Measurements from ENCODE around the gene DRAXIN. TPM values are rescaled to one million over a fixed set of nuclear protein-coding genes. Genes with fewer than 3 reads are reported as not detected.

The DRAXIN gene
- polyA plus RNA-seq, 1 of the 3 experiments (the other 2 are of a cell fraction): 0.97 TPM

- CTCF ChIA-PET: interaction anchor here (1.8 to 8.8 kb wide), 3 partner anchors 17 to 53 kb away, joined by 5 to 90 read pairs (median 13); partner anchors contain the start of gene FBXO6
- 78% methylated on average over 9 of the region's 11 CpGs for WGBS (ENCODE audit: low lambda C conversion rate)
These were observed 12.7 kb downstream of the DRAXIN start for GRCh38 chr1:11704194-11704529.

More at GRCh38 chr1:11704194-11704529, 12.7 kb downstream of the DRAXIN start:
- POLR2A ChIA-PET: no interaction called here
- H3K9me2 ChIP-seq: no peaks in the 10 kb centered on the region
- no peak overlapping the region for H3K27ac ChIP-seq (ENCODE audit: low read depth in 2 of 2, low read length in 1 of 2)
- DNase-seq: no peak
- H3K9ac ChIP-seq: no peak overlapping the region
- no peaks in the 10 kb centered on the region for H3K36me3 ChIP-seq (replicated peaks in 1 of 2; ENCODE audit: control insufficient read depth in 1 of 2, insufficient read depth in 2 of 2, low read length in 1 of 2)
- H3K4me3 ChIP-seq (ENCODE audit: low read depth in 2 of 2, low read length in 1 of 2): no peak overlapping the region
- H3K27me3 ChIP-seq (ENCODE audit: insufficient read depth): no peaks in the 10 kb centered on the region; the same call in 1 of the 2 replicates
- H3K4me1 ChIP-seq (ENCODE audit: control insufficient read depth in 1 of 2, insufficient read depth in 2 of 2, low read depth in 1 of 2, low read length in 1 of 2): peaks cover 0 to 18% of the 10 kb centered on the region in 2 experiments; a peak in 1 of 4 replicates
- H2AFZ ChIP-seq (ENCODE audit: low read depth): no peak overlapping the region
- no peaks in the 10 kb centered on the region for H3K79me2 ChIP-seq (ENCODE audit: insufficient read depth)
- H4K20me1 ChIP-seq (ENCODE audit: insufficient read depth): no peaks in the 10 kb centered on the region
- H3K9me3 ChIP-seq: no peaks in the 10 kb centered on the region
- H3K4me2 ChIP-seq: no peak overlapping the region
- no peaks in the 10 kb centered on the region for H3F3A ChIP-seq (replicated peaks; ENCODE audit: insufficient read depth)
- TF ChIP-seq GABPA (IDR thresholded peaks at IDR 0.05; ENCODE audit: low read depth) (no peak), NRF1 (IDR thresholded peaks at IDR 0.05; ENCODE audit: low read depth, low read length) (no peak), CTCF (IDR thresholded peaks at IDR 0.05) (no peak), EP300 (IDR thresholded peaks at IDR 0.05; ENCODE audit: borderline replicate concordance in 1 of 2, low read depth in 1 of 2, low read length in 1 of 2) (no peak), MAX (IDR thresholded peaks at IDR 0.05; ENCODE audit: low read depth) (no peak), FOXJ3 (CRISPR knock-in tag; IDR thresholded peaks at IDR 0.05) (no peak), SMC3 (IDR thresholded peaks at IDR 0.05; ENCODE audit: low read depth, low read length) (no peak), RAD21 (IDR thresholded peaks at IDR 0.05; ENCODE audit: low read length) (no peak), IRF3 (IDR thresholded peaks at IDR 0.05; ENCODE audit: low read depth, low read length) (no peak), FOXM1 (IDR thresholded peaks at IDR 0.05; ENCODE audit: low read depth) (no peak), RCOR1 (IDR thresholded peaks at IDR 0.05; ENCODE audit: low read length) (no peak), PBX3 (IDR thresholded peaks at IDR 0.05) (no peak)

Measured in SK-N-SH (cell line).